IMR-90 (cell line): Measurements from ENCODE around the gene B9D1. TPM values are rescaled to one million over a fixed set of nuclear protein-coding genes. Genes with fewer than 3 reads are reported as not detected.

Experiments used
- ATAC-seq: fragments of 200-7000 bp; cut with Tn5 transposase; 2 replicates; pipeline ENCODE4 v1.9.1; 2020; ENCODE audit warnings: low read depth, mild to moderate bottlenecking, moderate library complexity
- BruUV-seq: library from RNA; stranded (reverse); fragments of 400-500 nt; replicated peaks from 2 replicates; lab custom pipeline; 2021; lab: Mats Ljungman, UMichigan
- CTCF ChIA-PET: fragments of 300-600 bp; formaldehyde crosslinking; extraction: SDS; loops from one replicate; lab custom pipeline; 2021; ENCODE audit warnings: antibody characterized with exemption; lab: Yijun Ruan, JAX
- POLR2A ChIA-PET: fragments of 300-600 bp; sonication (Branson Sonifier 250); formaldehyde crosslinking; loops from one replicate; lab custom pipeline; 2022; ENCODE audit warnings: antibody characterized with exemption; ENCODE audit not compliant: unreplicated experiment; lab: Charles Lee
- DNase-seq: peaks from one replicate; pipeline ENCODE4 v3.0.0; 2013
- H2AFZ ChIP-seq: replicated peaks from 2 replicates; pipeline ENCODE3; 2013; ENCODE audit warnings: low read length, mild to moderate bottlenecking; ENCODE audit not compliant: poor library complexity
- H2AK5ac ChIP-seq: 2 replicates; pipeline ENCODE4 v1.6.1; 2013; ENCODE audit warnings: low read depth, low read length, inconsistent platforms
- H2AK9ac ChIP-seq: replicated peaks from 2 replicates; pipeline ENCODE3; 2013; ENCODE audit warnings: mild to moderate bottlenecking, low read depth, low read length, moderate library complexity; ENCODE audit not compliant: poor library complexity
- H2BK120ac ChIP-seq: 2 replicates; pipeline ENCODE4 v1.6.1; 2013; ENCODE audit warnings: low read depth, low read length, inconsistent platforms
- H2BK15ac ChIP-seq: 3 replicates; pipeline ENCODE4 v1.6.1; 2013; ENCODE audit warnings: low read depth, low read length, inconsistent platforms
- H2BK20ac ChIP-seq: 2 replicates; pipeline ENCODE4 v1.6.1; 2013; ENCODE audit warnings: low read depth, mild to moderate bottlenecking, inconsistent platforms, low read length, moderate library complexity
- H2BK5ac ChIP-seq: 2 replicates; pipeline ENCODE4 v1.6.1; 2013; ENCODE audit warnings: mild to moderate bottlenecking, low read depth, low read length, inconsistent platforms; ENCODE audit not compliant: poor library complexity, severe bottlenecking
- H3K14ac ChIP-seq: replicated peaks from 2 replicates; pipeline ENCODE4 v1.6.1; 2013; ENCODE audit warnings: low read depth, low read length, inconsistent platforms
- H3K18ac ChIP-seq: 2 replicates; pipeline ENCODE4 v1.6.1; 2013; ENCODE audit warnings: low read depth, low read length, control low read depth
- H3K23ac ChIP-seq: 2 replicates; pipeline ENCODE4 v1.6.1; 2013; ENCODE audit warnings: low read depth, low read length, inconsistent platforms
- H3K27ac ChIP-seq: 2 replicates; pipeline ENCODE4 v1.5.1; 2013; ENCODE audit warnings: mild to moderate bottlenecking, control low read depth, low read length; ENCODE audit not compliant: insufficient read depth
- H3K27me3 ChIP-seq: 2 replicates; pipeline ENCODE4 v1.6.1; 2013; ENCODE audit warnings: low read length; ENCODE audit not compliant: control insufficient read depth, insufficient read depth
- H3K36me3 ChIP-seq: 2 replicates; pipeline ENCODE4 v1.6.1; 2013; ENCODE audit warnings: low read length, mixed read lengths; ENCODE audit not compliant: control insufficient read depth, insufficient read depth
- H3K4ac ChIP-seq: 2 replicates; pipeline ENCODE4 v1.6.1; 2013; ENCODE audit warnings: low read depth, low read length, inconsistent platforms
- H3K4me1 ChIP-seq: 2 replicates; pipeline ENCODE4 v1.6.1; 2013; ENCODE audit warnings: low read length, mixed read lengths; ENCODE audit not compliant: control insufficient read depth, insufficient read depth
- H3K4me2 ChIP-seq: 2 replicates; pipeline ENCODE4 v1.6.1; 2013; ENCODE audit warnings: low read depth, mild to moderate bottlenecking, control low read depth, low read length, moderate library complexity
- H3K4me3 ChIP-seq: 2 replicates; pipeline ENCODE4 v1.5.1; 2013; ENCODE audit warnings: low read depth, mild to moderate bottlenecking, control low read depth, low read length, moderate library complexity; ENCODE audit not compliant: insufficient read depth
- H3K56ac ChIP-seq: 2 replicates; pipeline ENCODE4 v1.6.1; 2013; ENCODE audit warnings: low read length, inconsistent platforms; ENCODE audit not compliant: insufficient read depth; ENCODE audit errors: extremely low read depth
- H3K79me1 ChIP-seq, 2 experiments: 2 replicates each; pipeline ENCODE4 v1.6.1; 2013; ENCODE audit warnings: low read length in 2 of 2, inconsistent platforms in 1 of 2, low read depth in 1 of 2
- H3K9ac ChIP-seq: 2 replicates; pipeline ENCODE4 v1.6.1; 2013; ENCODE audit warnings: low read depth, low read length, control low read depth
- H3K9me1 ChIP-seq: 2 replicates; pipeline ENCODE4 v1.6.1; 2013; ENCODE audit warnings: low read length, inconsistent platforms; ENCODE audit not compliant: insufficient read depth
- H3K9me3 ChIP-seq: 2 replicates; pipeline ENCODE4 v1.6.1; 2013; ENCODE audit warnings: low read length; ENCODE audit not compliant: control insufficient read depth, insufficient read depth
- H4K20me1 ChIP-seq: 2 replicates; pipeline ENCODE4 v1.6.1; 2013; ENCODE audit warnings: low read length, inconsistent platforms; ENCODE audit not compliant: insufficient read depth
- H4K5ac ChIP-seq: 2 replicates; pipeline ENCODE4 v1.6.1; 2013; ENCODE audit warnings: mild to moderate bottlenecking, low read depth, low read length, control low read depth
- H4K8ac ChIP-seq, 2 experiments: 2 replicates each; pipeline ENCODE4 v1.6.1; 2013; ENCODE audit warnings: low read depth in 2 of 2, low read length in 2 of 2, control low read depth in 1 of 2, inconsistent platforms in 1 of 2
- H4K91ac ChIP-seq: 2 replicates; pipeline ENCODE4 v1.6.1; 2013; ENCODE audit warnings: low read depth, low read length, inconsistent platforms; ENCODE audit not compliant: insufficient read depth
- CHD1 ChIP-seq: IDR thresholded peaks from 2 replicates; pipeline ENCODE4 v1.6.1; 2012; ENCODE audit warnings: low read depth, low read length, improper control_type of control experiment
- FOS ChIP-seq: fragments of 150-350 bp; IDR thresholded peaks from 2 replicates; pipeline ENCODE4 v1.6.1; 2016; ENCODE audit warnings: low read depth, low read length
- MXI1 ChIP-seq: IDR thresholded peaks from 2 replicates; pipeline ENCODE4 v1.6.1; 2012; ENCODE audit warnings: low read depth, mild to moderate bottlenecking, low read length, moderate library complexity, borderline replicate concordance
- NFE2L2 ChIP-seq: fragments of 150-350 bp; IDR thresholded peaks from 2 replicates; pipeline ENCODE4 v1.6.1; 2016; ENCODE audit warnings: low read depth, mild to moderate bottlenecking, low read length
- POLR2A ChIP-seq: IDR thresholded peaks from 2 replicates; pipeline ENCODE4 v1.6.1; 2012; ENCODE audit warnings: mild to moderate bottlenecking, low read depth, low read length
- SMC3 ChIP-seq: fragments of 150-350 bp; IDR thresholded peaks from 2 replicates; pipeline ENCODE4 v1.6.1; 2016; ENCODE audit warnings: low read depth, mild to moderate bottlenecking, antibody characterized with exemption, low read length, moderate library complexity
- WGBS, 2 experiments: methylation state at CpG; one replicate each; pipeline versions ENCODE4 v1.1.5 to v1.1.7; 2013; ENCODE audit warnings: missing lambda C conversion rate in 2 of 2; ENCODE audit not compliant: insufficient read length in 1 of 2; ENCODE audit errors: extremely low coverage in 2 of 2; 5-methylcytosine and 5-hydroxymethylcytosine counted together
- dilution Hi-C: fragments of 300-500 bp; cut with HindIII; formaldehyde crosslinking; loops from one replicate; pipeline ENCODE4 v1.14.3; 2018; ENCODE audit warnings: low sequenced_read_pairs; ENCODE audit not compliant: unreplicated experiment
- in situ Hi-C: fragments of 300-500 bp; cut with MboI; formaldehyde crosslinking; loops from 3 replicates; pipeline ENCODE4 v1.14.3; 2019; ENCODE audit warnings: low sequenced_read_pairs, inconsistent platforms, mixed read lengths
- intact Hi-C: fragments of 100-400 bp; cut with micrococcal nuclease; formaldehyde crosslinking; loops from 2 replicates; pipeline ENCODE4 v1.10.0; 2022
- polyA plus RNA-seq, 3 experiments: library from polyadenylated mRNA; depleted of rRNA; stranded (reverse); fragments of >200 nt; gene quantifications; 2 replicates each; pipeline ENCODE4 v1.2.3, GENCODE V29; 2012; ENCODE audit warnings: low replicate concordance in 1 of 3
- total RNA-seq: library from RNA; depleted of rRNA; stranded (reverse); fragments of >200 nt; gene quantifications from 2 replicates; pipeline ENCODE4 v1.2.3, GENCODE V29; 2012
- TF ChIP-seq, protein P1 (sequence below): fragments of 150-350 bp; IDR thresholded peaks from 2 replicates; pipeline ENCODE4 v1.6.1; 2017; ENCODE audit warnings: mild to moderate bottlenecking, antibody characterized with exemption, low read length, low read depth

The B9D1 gene
- total and polyA plus RNA-seq, 2 of the 4 experiments (the other 2 are of a cell fraction) = 42.5 to 43.8 TPM

DNA sequence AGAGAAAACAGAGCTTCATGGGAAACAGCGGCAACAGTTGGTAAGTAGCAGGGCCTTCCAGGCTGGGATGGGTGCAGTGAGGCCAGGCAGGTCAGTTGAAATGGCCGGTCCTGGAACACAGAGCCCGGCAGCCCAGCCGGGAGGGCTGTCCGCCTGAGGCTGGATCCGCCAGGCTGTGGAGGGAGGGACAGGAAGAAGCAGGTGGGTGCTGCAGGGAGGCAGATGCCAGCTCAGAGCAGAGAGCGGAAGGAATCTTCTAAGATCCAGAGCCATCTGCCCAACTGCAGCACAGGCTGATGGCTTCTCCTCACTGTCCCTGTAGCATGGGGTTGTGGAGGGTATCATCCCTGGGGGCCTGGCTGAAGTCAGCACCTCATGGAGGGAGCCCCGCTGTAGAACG is 49.1 kb upstream of the B9D1 start:
- WGBS, 2 experiments = 94% methylated on average over 3 of the region's 9 CpGs; no CpG with 5 or more reads in 1 of the 2 experiments
- no peak overlapping the region for H3K18ac ChIP-seq
- in situ Hi-C loops = no loop called here
- ATAC-seq = no peak
- intact Hi-C loops = no loop called here
- no TSS peak for BruUV-seq
- no peak overlapping the region for H4K8ac ChIP-seq
- H2BK20ac ChIP-seq = no peak overlapping the region
- ChIA-PET POLR2A (interaction anchor here (0.6 kb wide), 2 partner anchors 27 kb away, joined by 4 read pairs; no protein-coding TSS in a partner anchor), CTCF (interaction anchor here (2.5 kb wide), 1 partner anchor 49 kb away, joined by 12 read pairs; the partner anchor contains the start of gene B9D1)
- no peaks in the 10 kb centered on the region for H3K79me1 ChIP-seq
- no peak overlapping the region for H3K27ac ChIP-seq
- no peak overlapping the region for H3K9ac ChIP-seq
- no peak overlapping the region for H3K56ac ChIP-seq
- peak overlapping the region; percentile 53 for H2AFZ ChIP-seq
- H3K4ac ChIP-seq = no peak overlapping the region
- TF ChIP-seq POLR2A (no peak), FOS (no peak), CHD1 (no peak), NFE2L2 (no peak), SMC3 (no peak), MXI1 (no peak)
- TF ChIP-seq, protein P1, sequence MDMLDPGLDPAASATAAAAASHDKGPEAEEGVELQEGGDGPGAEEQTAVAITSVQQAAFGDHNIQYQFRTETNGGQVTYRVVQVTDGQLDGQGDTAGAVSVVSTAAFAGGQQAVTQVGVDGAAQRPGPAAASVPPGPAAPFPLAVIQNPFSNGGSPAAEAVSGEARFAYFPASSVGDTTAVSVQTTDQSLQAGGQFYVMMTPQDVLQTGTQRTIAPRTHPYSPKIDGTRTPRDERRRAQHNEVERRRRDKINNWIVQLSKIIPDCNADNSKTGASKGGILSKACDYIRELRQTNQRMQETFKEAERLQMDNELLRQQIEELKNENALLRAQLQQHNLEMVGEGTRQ = no peak
- H3K4me2 ChIP-seq = no peak overlapping the region
- no peak overlapping the region; the same call in 1 of the 2 replicates for H3K14ac ChIP-seq
- no peak for DNase-seq
- H2BK15ac ChIP-seq = no peak overlapping the region
- dilution Hi-C loops = no loop called here
- peaks cover 8% of the 10 kb centered on the region for H3K9me1 ChIP-seq
- no peaks in the 10 kb centered on the region for H4K20me1 ChIP-seq
- no peaks in the 10 kb centered on the region for H3K27me3 ChIP-seq
- peaks cover 11% of the 10 kb centered on the region; the same call in 1 of the 2 replicates for H3K4me1 ChIP-seq
- no peak overlapping the region for H2BK120ac ChIP-seq
- H4K5ac ChIP-seq = no peak overlapping the region
- H3K23ac ChIP-seq = no peak overlapping the region
- no peaks in the 10 kb centered on the region for H3K36me3 ChIP-seq
- no peak overlapping the region for H2BK5ac ChIP-seq
- no peak overlapping the region for H4K91ac ChIP-seq
- H3K9me3 ChIP-seq = no peaks in the 10 kb centered on the region
- H2AK5ac ChIP-seq = 0 out of 2 replicates have a peak overlapping the region, but pooled peaks have one; percentile 13
- H3K4me3 ChIP-seq = no peak overlapping the region
- peak overlapping the region; percentile 71 for H2AK9ac ChIP-seq
